GM18907 (cell line): Measurements from ENCODE around the gene NXPH1.

Source experiments
- ATAC-seq: cut with Tn5 transposase; IDR thresholded peaks from one replicate; pipeline ENCODE4 v1.9.1; 2021; ENCODE audit warnings: mild to moderate bottlenecking, moderate library complexity; ENCODE audit not compliant: unreplicated experiment

Gene NXPH1

GRCh38 chr7:8435590-8436545 lies 2.5 kb downstream of the NXPH1 start:
- ATAC-seq: no peak

DNA sequence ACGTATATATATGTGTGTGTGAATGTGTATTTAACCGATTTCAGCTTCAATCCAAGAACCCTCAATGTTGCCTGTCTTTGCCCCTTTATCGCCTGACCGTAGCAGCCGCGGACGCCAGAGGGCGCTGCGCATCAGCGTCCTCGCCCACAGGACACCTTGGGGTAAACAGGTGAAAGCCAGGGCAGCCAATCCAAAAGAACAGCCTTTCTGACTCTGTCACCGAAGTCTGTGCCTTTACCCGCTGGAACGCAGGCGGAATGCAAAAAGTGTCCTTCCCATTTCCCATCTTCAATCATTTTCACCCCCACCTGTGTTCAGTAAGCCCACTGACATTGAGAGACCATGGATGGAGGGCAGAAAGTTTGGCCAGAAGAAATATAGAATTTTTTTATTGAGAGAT lies 3.6 kb downstream of the NXPH1 start:
- peak; percentile 83 for ATAC-seq

- ATAC-seq: no peak
Measured at GRCh38 chr7:8437606-8438005, 4.2 kb downstream of the NXPH1 start.

DNA sequence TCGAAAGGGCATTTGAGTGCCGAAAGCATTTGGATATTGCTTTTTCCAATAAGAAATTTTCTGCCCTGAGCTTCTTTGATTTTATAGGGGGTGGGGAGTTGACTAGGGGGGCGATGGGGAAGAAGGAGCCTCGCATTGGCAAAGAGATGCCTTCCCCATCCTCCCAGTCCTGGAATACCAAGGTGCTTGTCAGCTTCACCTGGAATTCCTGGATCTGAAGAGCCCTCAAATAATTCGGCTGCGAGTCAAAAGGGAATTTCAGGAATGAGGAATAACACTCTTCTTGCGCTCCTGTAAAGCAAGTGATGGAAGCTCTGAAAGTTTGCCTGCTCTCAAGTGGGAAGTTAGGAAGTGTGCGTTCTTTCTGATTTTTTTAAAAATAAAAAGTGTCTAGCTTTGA lies 7.3 kb downstream of the NXPH1 start:
- ATAC-seq: no peak

GRCh38 chr7:8441106-8441965 lies 7.9 kb downstream of the NXPH1 start:
- no peak for ATAC-seq

DNA sequence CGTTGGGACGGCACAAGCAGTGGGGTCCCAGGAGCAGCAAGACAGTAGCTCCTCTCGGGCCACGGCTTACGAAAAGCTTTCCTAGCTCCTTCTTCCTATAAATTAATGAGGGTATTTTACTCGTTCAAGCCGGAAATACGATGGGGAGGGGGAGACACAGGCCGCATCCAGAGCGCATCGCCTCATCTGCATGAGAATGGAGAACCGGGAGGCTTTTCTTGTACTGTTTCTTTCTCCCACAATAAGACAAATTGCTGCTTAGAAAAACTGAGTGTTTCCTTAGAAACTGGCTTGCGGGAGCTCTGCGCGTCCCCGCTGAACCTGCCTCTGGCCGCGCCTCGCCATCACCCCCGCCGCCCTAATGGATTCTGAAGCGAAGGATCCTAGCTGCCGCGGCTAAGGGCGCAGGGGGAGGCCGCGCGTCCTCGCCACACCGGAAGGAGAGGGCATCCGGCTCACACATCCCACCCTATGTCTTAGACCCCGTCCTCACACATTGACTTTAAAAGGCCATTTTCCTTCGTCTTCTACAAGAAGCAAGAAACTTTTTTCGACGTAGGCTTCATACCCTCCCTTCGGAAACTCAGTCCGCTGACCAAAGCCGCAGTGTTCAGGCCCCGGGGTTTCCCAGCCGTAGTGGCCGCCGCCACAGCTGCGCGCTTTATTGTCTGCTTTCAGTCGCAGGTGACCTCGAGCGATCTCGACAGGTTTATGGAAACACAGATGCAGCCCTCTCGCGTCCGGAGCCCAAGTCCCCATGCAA lies 8.8 kb downstream of the NXPH1 start:
- ATAC-seq: peak; percentile 28

DNA sequence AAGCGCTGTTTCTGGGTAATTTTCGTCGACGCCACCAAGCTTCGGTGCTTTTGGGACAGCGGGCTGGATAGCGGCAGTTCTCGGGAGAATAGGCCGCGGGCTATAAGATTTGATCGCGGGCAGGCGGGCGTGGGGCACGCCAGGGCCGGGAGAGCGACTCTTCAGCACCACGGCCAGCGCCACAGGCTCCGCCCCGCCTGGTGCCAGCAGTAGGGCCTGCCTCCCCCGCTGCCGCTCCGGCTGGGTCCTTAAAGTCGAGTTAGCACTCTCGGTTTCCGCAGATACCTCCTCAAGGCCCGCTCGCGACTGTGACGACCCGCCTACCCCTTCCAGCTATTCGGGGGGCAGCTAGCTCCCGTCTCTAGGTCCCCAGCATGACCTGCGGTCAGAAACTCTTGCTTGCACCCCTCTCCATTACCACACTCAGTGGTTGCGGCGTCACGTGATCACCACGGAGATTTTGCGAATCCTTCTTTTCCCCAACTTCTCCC lies 9.4 kb downstream of the NXPH1 start:
- peak; percentile 80 for ATAC-seq

DNA sequence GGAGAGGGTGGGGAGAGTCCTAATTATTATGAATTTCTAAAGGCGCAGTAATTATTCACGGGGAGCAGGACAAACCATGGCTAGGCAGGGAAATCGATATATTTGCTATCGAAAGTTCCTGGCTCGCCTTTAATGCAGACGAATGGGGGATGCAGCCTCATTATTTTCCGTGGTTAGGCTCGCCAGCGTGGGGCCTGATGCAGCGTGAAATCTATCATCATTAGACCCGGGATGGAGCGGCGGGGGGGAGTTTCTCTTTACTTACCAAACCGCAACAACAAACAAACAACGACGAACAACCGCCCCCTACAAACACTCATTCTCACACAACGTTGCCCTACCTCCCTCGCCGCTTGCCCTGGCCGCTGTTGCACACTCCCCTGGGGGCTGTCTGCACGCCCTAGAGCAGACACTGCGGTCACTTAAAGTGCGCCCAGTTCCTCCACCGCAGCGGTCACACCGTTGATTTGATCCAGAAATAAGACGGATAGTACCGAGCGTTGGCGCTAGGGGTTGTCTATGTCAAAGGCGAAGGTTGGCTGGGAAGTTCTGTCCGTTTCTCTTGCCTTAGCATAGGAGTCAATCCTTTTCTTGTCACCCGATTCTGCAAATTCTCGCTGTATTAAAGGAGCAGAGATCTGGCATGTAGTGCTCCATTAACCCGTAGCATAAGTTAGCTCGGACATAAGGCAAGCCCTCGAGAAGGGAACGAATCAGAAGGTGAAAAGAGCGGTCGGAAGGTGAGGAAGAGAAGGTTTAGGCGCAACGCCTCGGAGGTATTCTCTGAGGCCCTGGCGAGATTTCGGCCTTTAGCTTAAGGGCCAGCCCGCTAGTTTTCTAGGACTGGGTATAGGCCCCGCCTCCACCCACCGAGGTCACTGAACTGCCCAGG lies 10.4 kb downstream of the NXPH1 start:
- ATAC-seq: no peak

DNA sequence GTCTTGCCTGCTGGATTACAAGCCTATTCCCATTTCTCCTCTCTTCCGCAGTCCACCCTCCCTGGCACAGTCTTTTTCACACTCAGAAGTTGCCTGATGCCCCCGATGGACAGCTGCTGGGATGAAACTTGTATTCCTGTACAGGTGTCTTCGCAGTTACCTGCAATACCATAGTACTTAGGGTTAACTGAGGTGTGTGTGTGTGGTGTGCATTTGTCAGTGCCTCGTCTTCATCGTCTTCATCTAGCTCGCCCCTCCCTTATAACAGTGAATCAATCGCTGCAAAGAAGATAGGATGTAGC lies 11.0 kb downstream of the NXPH1 start:
- no peak for ATAC-seq

- no peak for ATAC-seq
Measured at GRCh38 chr7:8453535-8453934, 20.1 kb downstream of the NXPH1 start.

DNA sequence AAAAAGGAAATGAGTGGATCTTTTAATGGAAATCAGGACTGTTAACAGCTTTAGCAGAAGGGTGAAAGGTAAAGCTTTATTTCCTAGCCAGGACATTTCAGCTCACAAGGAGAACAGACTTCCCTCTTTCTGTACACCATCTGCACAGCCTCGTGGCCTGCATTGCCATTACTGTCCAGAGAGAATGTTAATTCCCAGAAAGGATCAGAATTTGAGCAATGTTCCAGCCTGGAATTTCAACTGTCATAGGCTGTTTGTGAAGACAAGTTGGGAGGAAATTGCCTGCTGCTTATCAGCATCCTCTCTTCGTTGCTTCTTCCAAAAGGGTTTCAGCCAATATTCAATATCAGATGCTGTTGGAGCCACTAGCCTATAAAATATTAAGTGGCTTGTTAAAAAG lies 22.0 kb downstream of the NXPH1 start:
- ATAC-seq: no peak

DNA sequence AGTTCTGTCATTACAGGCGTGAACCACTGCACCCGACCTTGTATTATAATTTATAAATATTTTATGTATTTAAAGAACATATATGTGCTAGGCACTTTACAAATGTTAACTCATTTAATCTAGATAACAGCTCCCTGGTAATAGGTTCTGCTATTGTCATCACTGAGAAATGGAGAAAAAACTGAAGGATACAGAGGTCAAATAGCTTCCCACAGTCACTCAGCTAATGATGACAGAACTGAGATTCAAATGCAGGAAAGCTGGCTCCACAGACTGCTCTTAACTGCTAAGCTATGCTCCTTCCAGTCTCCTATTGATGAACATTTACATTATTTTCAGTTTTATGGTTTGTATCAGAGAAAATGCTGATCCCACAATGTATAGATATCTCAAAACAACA lies 28.9 kb downstream of the NXPH1 start:
- no peak for ATAC-seq

DNA sequence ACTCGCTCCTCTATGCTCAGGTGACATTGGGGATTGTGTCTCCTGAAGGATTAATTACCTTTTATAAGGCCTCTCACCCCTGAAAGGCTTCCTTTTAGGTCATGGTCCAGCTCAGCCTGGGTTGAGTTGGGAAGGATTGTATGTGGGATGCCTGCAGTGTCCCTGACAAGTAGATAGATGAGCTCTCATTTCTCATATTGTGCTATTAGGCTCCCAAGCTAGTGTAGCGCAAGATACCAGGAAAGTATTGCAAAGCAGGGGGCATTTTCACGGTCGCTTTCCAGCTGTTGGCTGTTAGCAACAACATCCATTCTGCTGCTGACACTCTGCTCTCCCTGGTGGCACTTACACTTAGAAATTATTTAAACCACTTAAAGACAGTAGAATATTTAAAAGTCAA lies 31.9 kb downstream of the NXPH1 start:
- ATAC-seq: no peak

- no peak for ATAC-seq
Measured at GRCh38 chr7:8480527-8480926, 47.1 kb downstream of the NXPH1 start.

DNA sequence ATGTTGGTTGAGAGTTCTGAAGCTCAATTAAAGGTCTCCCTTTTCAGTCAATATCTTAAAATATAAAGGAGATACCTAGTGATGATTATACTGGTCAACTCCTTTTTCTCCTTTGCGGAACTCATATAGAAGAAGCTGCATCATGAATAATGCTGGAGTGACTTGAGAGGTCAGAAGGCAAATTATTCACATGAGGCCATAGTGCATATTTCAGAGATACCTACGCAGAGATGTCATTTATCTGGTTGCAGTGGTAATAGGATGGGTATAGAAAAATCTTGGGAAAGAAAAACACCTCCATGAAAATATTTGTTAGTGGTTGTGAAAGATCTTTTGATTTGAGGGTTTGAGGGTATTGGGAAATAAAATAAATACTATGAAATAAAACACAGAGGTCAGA lies 47.7 kb downstream of the NXPH1 start:
- no peak for ATAC-seq

DNA sequence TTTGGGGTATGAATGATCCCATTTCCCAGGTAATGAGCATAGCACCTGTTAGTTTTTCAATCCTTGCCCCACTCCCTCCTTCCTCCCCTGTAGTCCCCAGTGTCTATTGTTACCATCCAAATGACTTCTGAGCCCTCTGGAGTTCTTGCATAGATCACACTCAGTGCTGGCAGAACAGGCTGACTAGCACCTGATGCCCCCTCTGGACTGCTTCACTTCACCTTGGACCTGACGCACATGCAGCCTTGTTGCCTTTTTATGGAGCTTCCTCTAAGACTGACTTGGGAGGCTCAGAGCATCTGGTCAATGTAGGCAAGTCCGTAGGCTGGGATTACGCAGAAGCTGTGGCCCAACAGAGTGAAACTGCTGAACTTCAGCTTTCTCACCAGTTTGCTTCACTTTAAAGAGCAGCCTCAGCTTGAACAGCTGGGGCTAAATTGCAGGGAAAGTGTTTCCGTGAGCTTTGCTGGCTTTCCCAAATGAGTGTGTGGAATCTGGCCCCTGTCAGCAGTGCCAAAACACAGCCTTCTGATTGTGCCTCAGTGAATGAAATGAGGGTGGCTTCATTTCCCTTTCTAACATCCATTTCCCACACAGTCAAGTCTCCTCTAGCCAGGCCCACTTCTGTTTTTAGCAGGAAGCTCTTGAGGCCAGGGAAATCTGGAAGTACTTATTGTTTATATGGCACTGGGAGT lies 48.5 kb downstream of the NXPH1 start:
- ATAC-seq: no peak

- no peak for ATAC-seq
Measured at GRCh38 chr7:8490391-8491045, 57.1 kb downstream of the NXPH1 start.

DNA sequence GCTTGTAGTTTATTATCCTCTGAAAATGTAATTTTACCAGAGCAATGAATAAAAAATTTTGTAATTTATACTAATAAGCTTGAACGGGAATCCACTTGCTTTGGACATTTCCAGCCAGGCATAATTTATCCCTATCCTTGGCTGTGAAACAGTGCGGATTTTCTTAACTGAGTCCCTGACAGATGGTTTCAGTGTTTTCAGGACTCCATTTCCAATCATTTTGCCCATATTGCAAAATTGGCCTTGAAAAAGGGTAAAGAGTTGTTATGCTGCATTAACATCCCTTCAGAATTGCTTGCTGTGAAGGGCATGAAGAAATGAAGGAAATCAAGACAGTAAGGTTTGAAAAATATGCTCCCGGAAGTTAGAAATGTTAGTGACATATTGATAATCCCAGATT lies 57.7 kb downstream of the NXPH1 start:
- no peak for ATAC-seq
